MCF 10A (cell line): ENCODE results near the gene ZNF749. TPM values are rescaled to one million over a fixed set of nuclear protein-coding genes. Genes with fewer than 3 reads are reported as not detected.
"Not testable (repeated sequence)": the region's sequence is repeated elsewhere in the genome, so short reads cannot be mapped to it uniquely, and the experiment has no call there.

Experiments used
- BruUV-seq: library from RNA; stranded (reverse); fragments of 400-500 nt; replicated peaks from 2 replicates; lab custom pipeline; 2021; lab: Mats Ljungman, UMichigan
- CTCF ChIA-PET: fragments of 300-600 bp; sonication (Branson Sonifier 250); formaldehyde crosslinking; extraction: SDS; loops from one replicate; lab custom pipeline; 2021; ENCODE audit warnings: antibody characterized with exemption, inconsistent platforms; lab: Yijun Ruan, JAX
- POLR2A ChIA-PET: fragments of 300-600, 350-650 bp; sonication (Branson Sonifier 250); formaldehyde crosslinking; extraction: SDS; loops from one replicate; lab custom pipeline; 2020; ENCODE audit warnings: antibody characterized with exemption, inconsistent platforms; lab: Yijun Ruan, JAX
- DNase-seq: peaks from one replicate; pipeline ENCODE4 v3.0.0-alpha.2; 2018; ENCODE audit not compliant: unreplicated experiment
- H3K27ac Mint-ChIP-seq: one replicate; pipeline ENCODE4 v1.8.0; 2022; ENCODE audit warnings: mild to moderate bottlenecking, low read depth, mixed read lengths; ENCODE audit not compliant: unreplicated experiment
- H3K27me3 Mint-ChIP-seq: one replicate; pipeline ENCODE4 v1.8.0; 2022; ENCODE audit warnings: mixed read lengths; ENCODE audit not compliant: insufficient read depth, unreplicated experiment
- H3K36me3 Mint-ChIP-seq: one replicate; pipeline ENCODE4 v1.8.0; 2022; ENCODE audit warnings: mild to moderate bottlenecking, moderate library complexity, mixed read lengths; ENCODE audit not compliant: insufficient read depth, unreplicated experiment
- H3K4me1 Mint-ChIP-seq: one replicate; pipeline ENCODE4 v1.8.0; 2022; ENCODE audit warnings: mixed read lengths; ENCODE audit not compliant: insufficient read depth, unreplicated experiment
- H3K4me3 Mint-ChIP-seq: one replicate; pipeline ENCODE4 v1.8.0; 2022; ENCODE audit warnings: mild to moderate bottlenecking, moderate library complexity, mixed read lengths; ENCODE audit not compliant: unreplicated experiment
- H3K9me3 Mint-ChIP-seq: one replicate; pipeline ENCODE4 v1.8.0; 2022; ENCODE audit warnings: mixed read lengths; ENCODE audit not compliant: unreplicated experiment
- CTCF ChIP-seq: fragments of 200-600 bp; IDR thresholded peaks from one replicate; pipeline ENCODE4 v1.8.0; 2022; ENCODE audit warnings: antibody characterized with exemption, mild to moderate bottlenecking; ENCODE audit not compliant: unreplicated experiment
- intact Hi-C: fragments of 100-400 bp; cut with micrococcal nuclease; formaldehyde crosslinking; loops from 2 replicates; pipeline ENCODE4 v1.14.1; 2022
- total RNA-seq: library from RNA; stranded (reverse); gene quantifications from 2 replicates; pipeline ENCODE4 v1.2.3, GENCODE V29; 2022

The ZNF749 gene
- total RNA-seq, 1 experiment from 2014 or later: 21.2 TPM

- ChIA-PET CTCF (no interaction called here), POLR2A (no interaction called here)
- Mint-ChIP-seq H3K9me3 (peaks cover 35% of the 10 kb centered on the region), H3K36me3 (peaks cover 20% of the 10 kb centered on the region), H3K27ac (no peak overlapping the region), H3K4me1 (no peaks in the 10 kb centered on the region), H3K4me3 (no peak overlapping the region), H3K27me3 (no peaks in the 10 kb centered on the region)
- DNase-seq: no peak
- no TSS peak for BruUV-seq
- no peak for TF ChIP-seq CTCF
- intact Hi-C loops: no loop called here
These were observed 38.5 kb downstream of the ZNF749 start for GRCh38 chr19:57473646-57474045.

- CTCF ChIA-PET: interaction anchor here (0.5 to 0.8 kb wide), 7 partner anchors 11 to 915 kb away, joined by 3 to 4 read pairs (median 3); partner anchors contain the start of gene ZNF548
- Mint-ChIP-seq H3K27me3 (no peaks in the 10 kb centered on the region), H3K4me1 (no peaks in the 10 kb centered on the region), H3K9me3 (peaks cover 36% of the 10 kb centered on the region), H3K27ac (peak within 1 kb of the TSS; percentile 89), H3K4me3 (peak within 1 kb of the TSS; percentile 94), H3K36me3 (peaks cover 20% of the 10 kb centered on the region)
- no TSS peak for BruUV-seq
- intact Hi-C loops: no loop called here
- TF ChIP-seq CTCF: peak; percentile 53
- DNase-seq: peak; percentile 92
- POLR2A ChIA-PET: interaction anchor here (0.6 to 1.9 kb wide), 9 partner anchors 9 to 885 kb away, joined by 3 to 9 read pairs (median 5); partner anchors contain the start of genes ZNF419, ZNF497, ZNF548 and ZNF749
These were observed 42.3 kb downstream of the ZNF749 start, which contains the start of gene ZNF772 for GRCh38 chr19:57477191-57478008. Gene ZNF772 (minus strand): TSS chr19:57477566. CDS start chr19:57477309, 257 bp downstream.

GRCh38 chr19:57487477-57488298, 52.6 kb downstream of the ZNF749 start, which contains the start of gene ZNF419:
Gene ZNF419 (plus strand): TSS chr19:57487750. CDS start chr19:57487951, 201 bp downstream.
- H3K27ac Mint-ChIP-seq, BruUV-seq, H3K27me3 Mint-ChIP-seq, CTCF ChIA-PET: not testable (repeated sequence)
- peak within 1 kb of the TSS; percentile 70 for H3K4me3 Mint-ChIP-seq
- peaks cover 39% of the 10 kb centered on the region for H3K36me3 Mint-ChIP-seq
- H3K9me3 Mint-ChIP-seq: peaks cover 38% of the 10 kb centered on the region
- intact Hi-C loops: loop anchor here (1.0 kb wide), 1 partner anchor 40 kb away; the partner anchor contains the start of gene ZNF549
- peak; percentile 93 for DNase-seq
- POLR2A ChIA-PET: interaction anchor here (0.6 to 1.6 kb wide), 15 partner anchors 10 to 839 kb away, joined by 3 to 9 read pairs (median 3); partner anchors contain the start of genes ZNF749, ZNF772, ZNF773 and ZSCAN22
- H3K4me1 Mint-ChIP-seq: peaks cover 15% of the 10 kb centered on the region

- intact Hi-C loops, H3K27ac Mint-ChIP-seq, H3K27me3 Mint-ChIP-seq, CTCF ChIA-PET, BruUV-seq, DNase-seq: not testable (repeated sequence)
- Mint-ChIP-seq H3K4me3 (peak overlapping the region; percentile 70), H3K36me3 (peaks cover 43% of the 10 kb centered on the region), H3K9me3 (peaks cover 44% of the 10 kb centered on the region), H3K4me1 (peaks cover 15% of the 10 kb centered on the region)
- POLR2A ChIA-PET: interaction anchor here (0.7 to 1.6 kb wide), 5 partner anchors 11 to 838 kb away, joined by 3 to 8 read pairs (median 4); partner anchors contain the start of genes ZNF772, ZNF773 and ZSCAN22
These were observed 53.1 kb downstream of the ZNF749 start for GRCh38 chr19:57488299-57488644.

Other genes starting within 250 kb of the ZNF749 start
- 34.4 and 41.1 TPM in 2 replicates for gene ZNF264, start 243.8 kb upstream of the ZNF749 start, total RNA-seq
- 0.93 and 1.2 TPM in 2 replicates for gene AURKC, start 204.3 kb upstream of the ZNF749 start, total RNA-seq
- gene ZNF805, start 194.7 kb upstream of the ZNF749 start, total RNA-seq: 11.8 and 12.2 TPM in 2 replicates
- 72.5 and 95.5 TPM in 2 replicates for gene ZNF460, start 154.8 kb upstream of the ZNF749 start, total RNA-seq
- 9.2 and 10.8 TPM in 2 replicates for gene ZNF543, start 114.9 kb upstream of the ZNF749 start, total RNA-seq
- gene ZNF304, start 84.1 kb upstream of the ZNF749 start, total RNA-seq: 7.0 and 9.9 TPM in 2 replicates
- 6.3 and 9.8 TPM in 2 replicates for gene TRAPPC2B, start 71.8 kb upstream of the ZNF749 start, total RNA-seq
- gene ZNF547, start 71.8 kb upstream of the ZNF749 start, total RNA-seq: 3.7 and 4.3 TPM in 2 replicates
- gene ZNF548, start 45.5 kb upstream of the ZNF749 start, total RNA-seq: 23.7 and 40.1 TPM in 2 replicates
- 7.8 and 8.3 TPM in 2 replicates for gene ZNF17, start 24.2 kb upstream of the ZNF749 start, total RNA-seq
- gene VN1R1, start 21.8 kb downstream of the ZNF749 start, total RNA-seq: 0.47 TPM in 2 replicates
- gene ZNF772, start 42.2 kb downstream of the ZNF749 start, total RNA-seq: 9.9 and 10.9 TPM in 2 replicates
- 18.4 and 19.6 TPM in 2 replicates for gene ZNF419, start 52.4 kb downstream of the ZNF749 start, total RNA-seq
- gene ZNF773, start 64.6 kb downstream of the ZNF749 start, total RNA-seq: 11.2 and 12.4 TPM in 2 replicates
- 3.9 and 5.3 TPM in 2 replicates for gene ZNF549, start 92.0 kb downstream of the ZNF749 start, total RNA-seq
- gene ZNF550, start 124.5 kb downstream of the ZNF749 start, total RNA-seq: 14.3 and 17.6 TPM in 2 replicates
- 5.0 and 5.6 TPM in 2 replicates for gene ZNF416, start 143.6 kb downstream of the ZNF749 start, total RNA-seq
- not detected in 2 replicates for gene ZIK1, start 148.8 kb downstream of the ZNF749 start, total RNA-seq
- 2.4 and 2.8 TPM in 2 replicates for gene ZNF530, start 164.6 kb downstream of the ZNF749 start, total RNA-seq
- 16.4 and 18.8 TPM in 2 replicates for gene ZNF134, start 178.9 kb downstream of the ZNF749 start, total RNA-seq
- gene ZNF211, start 197.8 kb downstream of the ZNF749 start, total RNA-seq: 5.7 and 11.4 TPM in 2 replicates
- gene ZSCAN4, start 233.6 kb downstream of the ZNF749 start, total RNA-seq: not detected in 2 replicates
- 5.8 and 6.8 TPM in 2 replicates for gene ZNF551, start 246.7 kb downstream of the ZNF749 start, total RNA-seq